Retinal pigment epithelial cell (primary cell): ENCODE measurements around the gene ASPDH.

Source experiments
- DNase-seq: peaks from one replicate; pipeline ENCODE4 v3.0.0-alpha.2; 2010; ENCODE audit warnings: low read depth
- H3K4me3 ChIP-seq: 2 replicates; pipeline ENCODE4 v1.5.1; 2011; ENCODE audit warnings: mild to moderate bottlenecking, low read length, control low read depth, moderate library complexity
- CTCF ChIP-seq: conservative IDR thresholded peaks from 2 replicates; pipeline ENCODE4 v1.5.1; 2011; ENCODE audit warnings: low read depth, low read length, control low read depth, inconsistent platforms

The ASPDH gene

GRCh38 chr19:50489461-50490011 is 24.2 kb downstream of the ASPDH start:
- H3K4me3 ChIP-seq = no peak overlapping the region
- no peak for DNase-seq
- no peak for TF ChIP-seq CTCF

GRCh38 chr19:50488389-50489194 is 25.1 kb downstream of the ASPDH start:
- no peak for DNase-seq
- no peak for TF ChIP-seq CTCF
- H3K4me3 ChIP-seq = no peak overlapping the region

- DNase-seq = no peak
- peak; percentile 61 for TF ChIP-seq CTCF
- no peak overlapping the region for H3K4me3 ChIP-seq
Observed at GRCh38 chr19:50486823-50487515, 26.7 kb downstream of the ASPDH start.

- TF ChIP-seq CTCF = no peak
- no peak overlapping the region for H3K4me3 ChIP-seq
- no peak for DNase-seq
Observed at GRCh38 chr19:50485284-50485955, 28.3 kb downstream of the ASPDH start.

- no peak for DNase-seq
- no peak for TF ChIP-seq CTCF
- no peak overlapping the region for H3K4me3 ChIP-seq
Observed at GRCh38 chr19:50482916-50483315, 30.8 kb downstream of the ASPDH start.

GRCh38 chr19:50482271-50482855 is 31.4 kb downstream of the ASPDH start:
- no peak for TF ChIP-seq CTCF
- H3K4me3 ChIP-seq = no peak overlapping the region
- DNase-seq = no peak
